Spleen (tissue), 11 donors: ENCODE data around the gene ILKAP. TPM values are rescaled to one million over a fixed set of nuclear protein-coding genes. Genes with fewer than 3 reads are reported as not detected.

ENCODE experiments used
- DNase-seq: peaks from one replicate; pipeline ENCODE4 v3.0.0-alpha.2; 2020
- H3K27ac ChIP-seq, 8 donors: fragments of 200-600 bp; sonication (generic) in 7 of 8; 1 replicate in 4 of 8; 2 replicates in 4 of 8; pipeline versions ENCODE4 v1.5.0 to v1.8.0; 2016 to 2021; ENCODE audit warnings: inconsistent platforms in 4 of 8, mild to moderate bottlenecking in 4 of 8, moderate library complexity in 1 of 8
- H3K27me3 ChIP-seq, 7 donors: fragments of 200-600 bp; sonication (generic) in 6 of 7; replicated peaks in 1 of 7; 1 replicate in 4 of 7; 2 replicates in 3 of 7; pipeline versions ENCODE4 v1.5.0 to v1.8.0; 2016 to 2021; ENCODE audit warnings: inconsistent platforms in 3 of 7, mild to moderate bottlenecking in 1 of 7
- H3K36me3 ChIP-seq, 6 donors: fragments of 200-600 bp; sonication (generic) in 5 of 6; 1 replicate in 4 of 6; 2 replicates in 2 of 6; pipeline versions ENCODE4 v1.5.0 to v1.8.0; 2016 to 2021; ENCODE audit warnings: inconsistent platforms in 2 of 6
- H3K4me1 ChIP-seq, 6 donors: fragments of 200-600 bp; sonication (generic) in 5 of 6; 1 replicate in 3 of 6; 2 replicates in 3 of 6; pipeline versions ENCODE4 v1.5.0 to v1.8.0; 2016 to 2021; ENCODE audit warnings: inconsistent platforms in 3 of 6
- H3K4me3 ChIP-seq, 8 donors: fragments of 200-600 bp; sonication (generic) in 7 of 8; 1 replicate in 4 of 8; 2 replicates in 4 of 8; pipeline versions ENCODE4 v1.5.0 to v1.8.0; 2016 to 2021; ENCODE audit warnings: inconsistent platforms in 4 of 8, mild to moderate bottlenecking in 4 of 8, moderate library complexity in 2 of 8
- H3K9me3 ChIP-seq, 8 donors: fragments of 200-600 bp; sonication (generic) in 7 of 8; 1 replicate in 4 of 8; 2 replicates in 4 of 8; pipeline versions ENCODE4 v1.5.0 to v1.8.0; 2016 to 2021; ENCODE audit warnings: inconsistent platforms in 4 of 8
- POLR2A ChIP-seq, 3 donors: fragments of 450-650 bp; IDR thresholded peaks; one replicate each; pipeline ENCODE4 v1.5.1; 2017; ENCODE audit warnings: antibody characterized with exemption in 3 of 3, mild to moderate bottlenecking in 1 of 3
- POLR2AphosphoS5 ChIP-seq, 3 donors: sonication (generic); formaldehyde crosslinking; IDR thresholded peaks; one replicate each; pipeline ENCODE4 v1.5.1; 2017; ENCODE audit warnings: antibody characterized with exemption in 3 of 3
- WGBS, 5 donors: extraction: QIAGEN DNeasy Blood & Tissue Kit in 3 of 5; methylation state at CpG; one replicate each; pipeline versions ENCODE4 v1.1.5 to v1.1.7; 2013 to 2018; 5-methylcytosine and 5-hydroxymethylcytosine counted together
- intact Hi-C: fragments of 100-400 bp; cut with DNase I; formaldehyde crosslinking; loops from one replicate; pipeline ENCODE4 v1.15.0; 2023; ENCODE audit warnings: low total_unique reads
- polyA plus RNA-seq, 3 donors: library from polyadenylated mRNA; stranded (reverse); fragments of 200-250 nt; gene quantifications; one replicate each; pipeline ENCODE4 v1.2.1, GENCODE V29; 2013
- total RNA-seq, 7 donors: library from RNA; depleted of rRNA in 3 of 7; stranded (reverse); fragments of >200 nt in 3 of 7; fragmentation: NEBNext Ultra II Directional in 4 of 7; extraction: Animal tissue kit (Norgen Biotek cat#: 25700) in 4 of 7; gene quantifications; one replicate each; pipeline versions ENCODE4 v1.1.0 to v1.2.1, GENCODE V29; 2016 to 2021
- TF ChIP-seq, protein P1 (sequence below), 11 experiments: fragments of 200-600 bp in 7 of 11; fragments of 450-650 bp in 4 of 11; sonication (generic) in 4 of 11; IDR thresholded peaks in 8 of 11; conservative IDR thresholded peaks in 3 of 11; 1 replicate in 7 of 11; 2 replicates in 4 of 11; pipeline versions ENCODE4 v1.4.0 to v1.8.0; 2016 to 2021; ENCODE audit warnings: antibody characterized with exemption in 11 of 11, inconsistent platforms in 4 of 11, mild to moderate bottlenecking in 1 of 11
- donor health status: healthy with polysubstance abuse.
- donor health status: DM: no; HTN: no; CAD: no; lungs with moderate emphysema.
- donor health status: DM: no; HTN: no; CAD: no.
- donor health status: Bipolar disorder and iron deficiency.
- donor health status: healthy.
- donor health status: DM: no; HTN: no; CAD: no.
- donor health status: DM: yes; HTN: yes; CAD: no.

ILKAP gene
- total and polyA plus RNA-seq, 10 donors, result 39.7 to 64.5 (median 50.1) TPM

DNA sequence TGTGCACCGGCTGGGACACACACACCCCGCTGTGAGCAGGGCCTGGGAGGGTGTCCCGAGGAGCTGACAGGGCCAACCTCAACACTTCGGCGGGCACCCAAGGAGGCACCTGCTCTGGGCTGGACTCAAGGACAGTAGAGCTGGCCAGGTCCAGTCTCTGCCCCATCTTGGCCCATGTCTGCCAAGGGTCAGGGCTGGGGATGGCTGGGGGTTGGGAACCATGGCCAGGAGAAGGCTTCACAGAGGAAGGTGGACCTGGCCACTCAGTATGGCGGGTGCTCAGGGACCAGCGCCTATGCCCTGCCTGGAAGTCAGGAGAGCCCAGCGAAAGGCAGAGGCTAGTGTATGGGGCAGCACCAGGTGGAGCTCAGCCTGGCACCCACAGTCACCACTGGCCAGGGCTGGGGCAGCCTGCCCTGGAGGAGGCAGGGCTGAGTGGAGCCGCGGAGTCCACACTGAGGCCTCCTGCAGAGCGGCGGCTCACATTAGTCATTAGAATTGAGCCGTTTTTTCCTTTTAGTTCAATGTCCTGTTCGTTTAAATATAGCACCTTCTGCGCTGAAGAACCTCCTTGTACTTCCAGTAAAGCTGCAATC, 40.6 kb downstream of the ILKAP start:
- intact Hi-C loops, result no loop called here
- peaks cover 0 to 46% (median 35%) of the 10 kb centered on the region in 6 donors for H3K4me1 ChIP-seq
- peaks cover 0 to 16% (median 10%) of the 10 kb centered on the region in 6 donors for H3K36me3 ChIP-seq
- H3K27me3 ChIP-seq, result peaks cover 0 to 74% (median 34%) of the 10 kb centered on the region in 7 donors
- no peak for DNase-seq
- TF ChIP-seq POLR2AphosphoS5 (IDR thresholded peaks at IDR 0.05), result no peak
- no peak overlapping the region for H3K4me3 ChIP-seq
- H3K9me3 ChIP-seq, result no peaks in the 10 kb centered on the region
- WGBS, 5 donors, result 49 to 77% (median 69%) methylated on average over 7 to 15 of the region's 15 CpGs
- no peak overlapping the region for H3K27ac ChIP-seq

DNA sequence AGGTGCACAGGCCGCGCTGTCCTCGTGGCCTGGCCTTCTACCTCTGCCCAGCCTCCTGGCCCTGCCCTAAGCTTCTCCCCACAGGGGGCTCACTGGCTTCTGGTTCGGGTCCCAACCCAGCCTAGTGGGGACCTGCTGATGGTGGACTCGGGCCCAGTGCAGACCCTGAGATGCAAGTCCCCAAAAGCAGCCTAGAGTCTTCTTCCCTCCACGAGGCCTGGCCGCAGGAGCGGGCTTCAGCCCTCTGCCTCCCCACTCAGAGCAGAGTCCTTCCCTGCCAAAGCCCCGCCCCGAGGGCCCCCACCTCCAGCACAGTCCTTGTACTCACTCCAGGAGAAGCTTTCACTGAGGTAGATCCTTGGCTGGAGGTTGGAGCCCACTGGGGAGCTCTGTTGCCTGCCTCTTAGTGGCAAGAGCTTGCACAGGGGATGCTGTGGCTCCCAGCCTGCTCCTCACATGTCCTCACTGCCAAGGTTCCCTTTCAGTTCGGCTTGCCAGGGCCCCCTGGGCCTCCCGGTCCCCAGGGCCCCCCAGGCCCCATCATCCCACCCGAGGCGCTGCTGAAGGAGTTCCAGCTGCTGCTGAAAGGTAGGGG, 41.1 kb downstream of the ILKAP start:
- 84 to 92% (median 89%) methylated on average over 10 to 14 of the region's 14 CpGs for WGBS, 5 donors
- TF ChIP-seq, protein P1, sequence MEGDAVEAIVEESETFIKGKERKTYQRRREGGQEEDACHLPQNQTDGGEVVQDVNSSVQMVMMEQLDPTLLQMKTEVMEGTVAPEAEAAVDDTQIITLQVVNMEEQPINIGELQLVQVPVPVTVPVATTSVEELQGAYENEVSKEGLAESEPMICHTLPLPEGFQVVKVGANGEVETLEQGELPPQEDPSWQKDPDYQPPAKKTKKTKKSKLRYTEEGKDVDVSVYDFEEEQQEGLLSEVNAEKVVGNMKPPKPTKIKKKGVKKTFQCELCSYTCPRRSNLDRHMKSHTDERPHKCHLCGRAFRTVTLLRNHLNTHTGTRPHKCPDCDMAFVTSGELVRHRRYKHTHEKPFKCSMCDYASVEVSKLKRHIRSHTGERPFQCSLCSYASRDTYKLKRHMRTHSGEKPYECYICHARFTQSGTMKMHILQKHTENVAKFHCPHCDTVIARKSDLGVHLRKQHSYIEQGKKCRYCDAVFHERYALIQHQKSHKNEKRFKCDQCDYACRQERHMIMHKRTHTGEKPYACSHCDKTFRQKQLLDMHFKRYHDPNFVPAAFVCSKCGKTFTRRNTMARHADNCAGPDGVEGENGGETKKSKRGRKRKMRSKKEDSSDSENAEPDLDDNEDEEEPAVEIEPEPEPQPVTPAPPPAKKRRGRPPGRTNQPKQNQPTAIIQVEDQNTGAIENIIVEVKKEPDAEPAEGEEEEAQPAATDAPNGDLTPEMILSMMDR (IDR thresholded peaks at IDR 0.05 in 8 of 11, conservative IDR thresholded peaks at IDR 0.05 in 3 of 11), result no peak
- no peak for TF ChIP-seq POLR2AphosphoS5 (IDR thresholded peaks at IDR 0.05)
- no peak for TF ChIP-seq POLR2A (IDR thresholded peaks at IDR 0.05)
- Histone ChIP-seq H3K36me3 (peaks cover 0 to 10% (median 4%) of the 10 kb centered on the region in 6 donors), H3K27me3 (peaks cover 0 to 79% (median 34%) of the 10 kb centered on the region in 7 donors), H3K9me3 (no peaks in the 10 kb centered on the region), H3K4me3 (no peak overlapping the region), H3K4me1 (peaks cover 0 to 46% (median 35%) of the 10 kb centered on the region in 6 donors), H3K27ac (no peak overlapping the region)
- intact Hi-C loops, result no loop called here
- peak; percentile 71 for DNase-seq

DNA sequence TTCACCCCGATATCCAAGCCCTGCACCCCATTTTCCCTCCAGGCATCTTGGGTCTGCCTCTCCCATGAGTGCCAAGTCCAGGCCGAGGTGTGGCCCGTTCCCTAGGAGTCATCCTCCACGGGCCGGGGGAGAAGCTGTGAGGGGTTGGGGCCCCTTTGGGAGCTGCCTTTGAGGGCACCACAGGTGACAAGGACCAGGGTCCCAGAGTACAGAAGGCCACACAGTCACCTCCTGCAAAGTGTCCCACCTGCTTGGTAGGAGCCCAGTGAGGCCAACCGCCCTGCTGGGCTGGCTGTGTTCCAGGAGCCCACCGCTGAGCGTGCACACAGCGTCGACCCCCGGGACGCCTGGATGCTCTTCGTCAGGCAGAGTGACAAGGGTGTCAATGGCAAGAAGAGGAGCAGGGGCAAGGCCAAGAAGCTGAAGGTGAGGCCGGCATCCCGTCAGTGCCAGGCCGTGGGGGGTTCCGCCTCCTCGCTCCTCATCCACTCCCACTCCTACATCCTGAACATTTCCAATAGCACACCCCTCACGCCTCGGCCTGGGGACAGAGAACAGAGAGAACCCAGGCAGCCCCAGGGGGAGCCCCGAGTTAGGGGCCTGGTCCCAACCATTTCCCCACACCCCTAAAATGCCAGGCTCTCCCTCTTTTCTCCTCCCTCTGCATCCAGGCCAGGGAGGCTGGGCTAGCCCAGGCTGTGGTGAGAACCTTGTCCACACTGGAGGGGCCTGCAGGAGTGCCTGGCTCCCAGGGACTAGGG, 42.0 kb downstream of the ILKAP start:
- Histone ChIP-seq H3K4me3 (no peak overlapping the region), H3K36me3 (peaks cover 0 to 2% (median 0%) of the 10 kb centered on the region in 6 donors), H3K9me3 (no peaks in the 10 kb centered on the region), H3K27ac (no peak overlapping the region), H3K4me1 (peaks cover 0 to 46% (median 35%) of the 10 kb centered on the region in 6 donors), H3K27me3 (peaks cover 0 to 79% (median 34%) of the 10 kb centered on the region in 7 donors)
- TF ChIP-seq POLR2A (IDR thresholded peaks at IDR 0.05) (no peak), POLR2AphosphoS5 (IDR thresholded peaks at IDR 0.05) (no peak)
- TF ChIP-seq, protein P1 (IDR thresholded peaks at IDR 0.05 in 8 of 11, conservative IDR thresholded peaks at IDR 0.05 in 3 of 11), result no peak
- intact Hi-C loops, result no loop called here
- 84 to 94% (median 92%) methylated on average over 15 to 21 of the region's 21 CpGs for WGBS, 5 donors
- peak; percentile 58 for DNase-seq

DNA sequence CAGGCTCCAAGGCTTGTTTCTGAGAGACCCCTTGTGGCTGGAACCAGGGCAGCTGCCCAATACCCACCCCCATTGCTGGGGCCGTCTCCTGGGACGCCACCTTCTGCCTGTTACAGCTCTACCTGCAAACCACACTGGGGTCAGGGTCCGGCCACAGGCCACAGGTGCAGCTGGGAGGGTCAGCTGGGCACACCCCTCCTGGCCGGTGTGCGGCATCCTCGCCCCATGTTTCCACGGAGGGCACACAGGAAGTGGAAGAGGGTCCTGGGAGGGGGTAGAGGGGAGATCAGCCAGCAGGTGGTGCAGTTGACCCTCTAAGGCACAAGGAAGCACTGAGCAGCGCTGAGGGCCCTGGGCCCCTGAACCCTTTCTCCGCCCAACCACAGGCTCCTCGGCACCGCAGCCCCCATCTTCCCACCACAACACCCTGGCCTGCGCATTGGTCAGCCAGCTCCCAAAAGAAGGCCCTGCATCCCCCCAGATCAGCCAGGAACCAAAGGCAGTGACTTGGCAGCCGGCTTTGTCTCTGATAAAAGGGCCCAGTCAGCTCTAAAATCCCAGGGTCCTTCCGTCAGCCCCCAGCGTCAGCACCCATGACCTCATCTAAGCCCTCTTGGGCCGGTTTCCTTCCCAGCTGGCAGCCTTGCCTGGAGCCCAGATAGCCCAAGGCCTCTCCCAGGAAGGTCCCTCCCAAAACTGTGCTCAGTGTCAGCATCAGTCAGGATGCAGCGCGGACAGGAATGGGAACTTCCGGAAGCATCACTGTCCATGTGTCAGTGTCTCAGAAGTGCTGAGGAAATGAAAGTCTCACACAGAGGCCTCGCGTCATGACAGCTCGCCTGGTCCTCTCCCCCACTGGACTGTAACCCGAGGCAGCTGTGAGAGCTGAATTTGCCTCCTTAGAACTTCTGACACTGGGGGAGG, 43.0 kb downstream of the ILKAP start:
- Histone ChIP-seq H3K9me3 (no peaks in the 10 kb centered on the region), H3K4me1 (peaks cover 0 to 46% (median 35%) of the 10 kb centered on the region in 6 donors), H3K27ac (peak overlapping the region in 1 of 8 donors; percentile 27), H3K27me3 (peaks cover 0 to 79% (median 34%) of the 10 kb centered on the region in 7 donors), H3K4me3 (peak overlapping the region in 2 of 8 donors; percentile 5 to 66), H3K36me3 (no peaks in the 10 kb centered on the region)
- TF ChIP-seq, protein P1 (IDR thresholded peaks at IDR 0.05 in 8 of 11, conservative IDR thresholded peaks at IDR 0.05 in 3 of 11), result peak in 6 of 11 experiments; percentile 10 to 38 (median 19)
- TF ChIP-seq POLR2AphosphoS5 (IDR thresholded peaks at IDR 0.05) (peak in 2 of 3 donors; percentile 20 to 48), POLR2A (IDR thresholded peaks at IDR 0.05) (no peak)
- 40 to 62% (median 51%) methylated on average over 14 to 23 of the region's 23 CpGs for WGBS, 5 donors
- intact Hi-C loops, result no loop called here
- peak; percentile 78 for DNase-seq
